ENCODE results near the gene RPS21. TPM values are rescaled to one million over a fixed set of nuclear protein-coding genes. Genes with fewer than 3 reads are reported as not detected.

Gene RPS21
- total and polyA plus RNA-seq, 9 of the 15 experiments (the other 6 are each of a cell fraction or from before 2014, with no cell fraction given), result 1,380 to 5,647 (median 3,091) TPM

DNA sequence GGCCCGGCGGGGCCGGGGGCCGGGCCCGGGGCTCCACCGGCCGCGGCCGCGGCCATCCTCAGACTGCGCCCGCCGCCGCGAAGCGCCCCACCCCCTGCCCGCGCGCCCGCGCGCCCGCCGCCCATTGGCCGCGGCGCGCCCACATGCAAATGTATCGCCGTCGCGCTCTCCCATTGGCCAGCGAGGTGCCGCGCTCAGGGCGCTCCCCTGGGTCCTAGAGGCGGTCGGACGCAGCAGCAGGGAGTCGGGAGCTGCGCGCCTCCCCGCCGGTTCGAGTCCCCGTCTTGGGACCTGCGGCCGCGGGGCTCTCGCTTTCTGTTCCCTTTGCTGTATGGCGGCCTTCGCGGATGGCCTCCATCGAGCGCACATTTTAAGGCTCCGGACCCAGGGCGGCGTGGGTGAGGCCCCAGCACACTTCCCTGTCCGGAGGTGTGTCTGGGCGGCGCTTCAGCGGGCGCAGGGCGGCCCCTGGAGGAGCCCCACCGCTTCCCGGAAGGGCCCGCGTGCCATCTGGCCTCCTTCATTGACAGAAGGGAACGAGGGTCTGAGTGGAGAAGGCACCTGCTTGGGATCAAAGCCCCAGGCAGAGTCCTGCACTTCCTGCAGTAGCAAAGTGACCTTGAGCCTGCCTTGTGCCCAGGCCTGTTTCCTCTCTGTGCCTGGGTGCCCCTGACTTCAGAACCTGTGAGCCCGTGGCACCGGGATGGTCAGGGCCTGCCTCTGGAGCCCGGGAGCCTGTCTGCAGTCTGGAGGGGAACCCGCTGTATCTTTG lies 20.5 kb downstream of the RPS21 start, which contains the start of gene CABLES2 (continued):
- TF ChIP-seq, protein P1, sequence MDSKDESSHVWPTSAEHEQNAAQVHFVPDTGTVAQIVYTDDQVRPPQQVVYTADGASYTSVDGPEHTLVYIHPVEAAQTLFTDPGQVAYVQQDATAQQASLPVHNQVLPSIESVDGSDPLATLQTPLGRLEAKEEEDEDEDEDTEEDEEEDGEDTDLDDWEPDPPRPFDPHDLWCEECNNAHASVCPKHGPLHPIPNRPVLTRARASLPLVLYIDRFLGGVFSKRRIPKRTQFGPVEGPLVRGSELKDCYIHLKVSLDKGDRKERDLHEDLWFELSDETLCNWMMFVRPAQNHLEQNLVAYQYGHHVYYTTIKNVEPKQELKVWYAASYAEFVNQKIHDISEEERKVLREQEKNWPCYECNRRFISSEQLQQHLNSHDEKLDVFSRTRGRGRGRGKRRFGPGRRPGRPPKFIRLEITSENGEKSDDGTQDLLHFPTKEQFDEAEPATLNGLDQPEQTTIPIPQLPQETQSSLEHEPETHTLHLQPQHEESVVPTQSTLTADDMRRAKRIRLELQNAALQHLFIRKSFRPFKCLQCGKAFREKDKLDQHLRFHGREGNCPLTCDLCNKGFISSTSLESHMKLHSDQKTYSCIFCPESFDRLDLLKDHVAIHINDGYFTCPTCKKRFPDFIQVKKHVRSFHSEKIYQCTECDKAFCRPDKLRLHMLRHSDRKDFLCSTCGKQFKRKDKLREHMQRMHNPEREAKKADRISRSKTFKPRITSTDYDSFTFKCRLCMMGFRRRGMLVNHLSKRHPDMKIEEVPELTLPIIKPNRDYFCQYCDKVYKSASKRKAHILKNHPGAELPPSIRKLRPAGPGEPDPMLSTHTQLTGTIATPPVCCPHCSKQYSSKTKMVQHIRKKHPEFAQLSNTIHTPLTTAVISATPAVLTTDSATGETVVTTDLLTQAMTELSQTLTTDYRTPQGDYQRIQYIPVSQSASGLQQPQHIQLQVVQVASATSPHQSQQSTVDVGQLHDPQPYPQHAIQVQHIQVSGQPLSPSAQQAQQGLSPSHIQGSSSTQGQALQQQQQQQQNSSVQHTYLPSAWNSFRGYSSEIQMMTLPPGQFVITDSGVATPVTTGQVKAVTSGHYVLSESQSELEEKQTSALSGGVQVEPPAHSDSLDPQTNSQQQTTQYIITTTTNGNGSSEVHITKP (IDR thresholded peaks at IDR 0.05; ENCODE audit: partially characterized antibody), result peak; percentile 37
- TF ChIP-seq ATF7 (IDR thresholded peaks at IDR 0.05) (peak; percentile 88), BCL6 (CRISPR knock-in tag; IDR thresholded peaks at IDR 0.05) (no peak), NR1H2 (CRISPR knock-in tag; IDR thresholded peaks at IDR 0.05) (no peak), ZNF436 (CRISPR knock-in tag; IDR thresholded peaks at IDR 0.05) (no peak), ZNF3 (CRISPR knock-in tag; IDR thresholded peaks at IDR 0.05) (no peak), ZNF551 (CRISPR knock-in tag; IDR thresholded peaks at IDR 0.05) (no peak), TFAM (CRISPR knock-in tag; conservative IDR thresholded peaks at IDR 0.05) (no peak), BACH1 (tag; IDR thresholded peaks at IDR 0.05) (no peak)
- TF ChIP-seq, protein P2, sequence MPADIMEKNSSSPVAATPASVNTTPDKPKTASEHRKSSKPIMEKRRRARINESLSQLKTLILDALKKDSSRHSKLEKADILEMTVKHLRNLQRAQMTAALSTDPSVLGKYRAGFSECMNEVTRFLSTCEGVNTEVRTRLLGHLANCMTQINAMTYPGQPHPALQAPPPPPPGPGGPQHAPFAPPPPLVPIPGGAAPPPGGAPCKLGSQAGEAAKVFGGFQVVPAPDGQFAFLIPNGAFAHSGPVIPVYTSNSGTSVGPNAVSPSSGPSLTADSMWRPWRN (IDR thresholded peaks at IDR 0.05; ENCODE audit: low read depth), result peak; percentile 23; the same call in 1 of the 2 replicates
- TF ChIP-seq, protein P3, sequence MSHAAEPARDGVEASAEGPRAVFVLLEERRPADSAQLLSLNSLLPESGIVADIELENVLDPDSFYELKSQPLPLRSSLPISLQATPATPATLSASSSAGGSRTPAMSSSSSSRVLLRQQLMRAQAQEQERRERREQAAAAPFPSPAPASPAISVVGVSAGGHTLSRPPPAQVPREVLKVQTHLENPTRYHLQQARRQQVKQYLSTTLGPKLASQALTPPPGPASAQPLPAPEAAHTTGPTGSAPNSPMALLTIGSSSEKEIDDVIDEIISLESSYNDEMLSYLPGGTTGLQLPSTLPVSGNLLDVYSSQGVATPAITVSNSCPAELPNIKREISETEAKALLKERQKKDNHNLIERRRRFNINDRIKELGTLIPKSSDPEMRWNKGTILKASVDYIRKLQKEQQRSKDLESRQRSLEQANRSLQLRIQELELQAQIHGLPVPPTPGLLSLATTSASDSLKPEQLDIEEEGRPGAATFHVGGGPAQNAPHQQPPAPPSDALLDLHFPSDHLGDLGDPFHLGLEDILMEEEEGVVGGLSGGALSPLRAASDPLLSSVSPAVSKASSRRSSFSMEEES (CRISPR knock-in tag; IDR thresholded peaks at IDR 0.05), result no peak
- TF ChIP-seq, protein P4, sequence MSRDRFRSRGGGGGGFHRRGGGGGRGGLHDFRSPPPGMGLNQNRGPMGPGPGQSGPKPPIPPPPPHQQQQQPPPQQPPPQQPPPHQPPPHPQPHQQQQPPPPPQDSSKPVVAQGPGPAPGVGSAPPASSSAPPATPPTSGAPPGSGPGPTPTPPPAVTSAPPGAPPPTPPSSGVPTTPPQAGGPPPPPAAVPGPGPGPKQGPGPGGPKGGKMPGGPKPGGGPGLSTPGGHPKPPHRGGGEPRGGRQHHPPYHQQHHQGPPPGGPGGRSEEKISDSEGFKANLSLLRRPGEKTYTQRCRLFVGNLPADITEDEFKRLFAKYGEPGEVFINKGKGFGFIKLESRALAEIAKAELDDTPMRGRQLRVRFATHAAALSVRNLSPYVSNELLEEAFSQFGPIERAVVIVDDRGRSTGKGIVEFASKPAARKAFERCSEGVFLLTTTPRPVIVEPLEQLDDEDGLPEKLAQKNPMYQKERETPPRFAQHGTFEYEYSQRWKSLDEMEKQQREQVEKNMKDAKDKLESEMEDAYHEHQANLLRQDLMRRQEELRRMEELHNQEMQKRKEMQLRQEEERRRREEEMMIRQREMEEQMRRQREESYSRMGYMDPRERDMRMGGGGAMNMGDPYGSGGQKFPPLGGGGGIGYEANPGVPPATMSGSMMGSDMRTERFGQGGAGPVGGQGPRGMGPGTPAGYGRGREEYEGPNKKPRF (IDR thresholded peaks at IDR 0.05; ENCODE audit: low read depth, low read length), result no peak
- TF ChIP-seq, protein P5, sequence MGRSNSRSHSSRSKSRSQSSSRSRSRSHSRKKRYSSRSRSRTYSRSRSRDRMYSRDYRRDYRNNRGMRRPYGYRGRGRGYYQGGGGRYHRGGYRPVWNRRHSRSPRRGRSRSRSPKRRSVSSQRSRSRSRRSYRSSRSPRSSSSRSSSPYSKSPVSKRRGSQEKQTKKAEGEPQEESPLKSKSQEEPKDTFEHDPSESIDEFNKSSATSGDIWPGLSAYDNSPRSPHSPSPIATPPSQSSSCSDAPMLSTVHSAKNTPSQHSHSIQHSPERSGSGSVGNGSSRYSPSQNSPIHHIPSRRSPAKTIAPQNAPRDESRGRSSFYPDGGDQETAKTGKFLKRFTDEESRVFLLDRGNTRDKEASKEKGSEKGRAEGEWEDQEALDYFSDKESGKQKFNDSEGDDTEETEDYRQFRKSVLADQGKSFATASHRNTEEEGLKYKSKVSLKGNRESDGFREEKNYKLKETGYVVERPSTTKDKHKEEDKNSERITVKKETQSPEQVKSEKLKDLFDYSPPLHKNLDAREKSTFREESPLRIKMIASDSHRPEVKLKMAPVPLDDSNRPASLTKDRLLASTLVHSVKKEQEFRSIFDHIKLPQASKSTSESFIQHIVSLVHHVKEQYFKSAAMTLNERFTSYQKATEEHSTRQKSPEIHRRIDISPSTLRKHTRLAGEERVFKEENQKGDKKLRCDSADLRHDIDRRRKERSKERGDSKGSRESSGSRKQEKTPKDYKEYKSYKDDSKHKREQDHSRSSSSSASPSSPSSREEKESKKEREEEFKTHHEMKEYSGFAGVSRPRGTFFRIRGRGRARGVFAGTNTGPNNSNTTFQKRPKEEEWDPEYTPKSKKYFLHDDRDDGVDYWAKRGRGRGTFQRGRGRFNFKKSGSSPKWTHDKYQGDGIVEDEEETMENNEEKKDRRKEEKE (IDR thresholded peaks at IDR 0.05; ENCODE audit: borderline replicate concordance in 1 of 2, control insufficient read depth in 1 of 2, low read depth in 2 of 2, low read length in 1 of 2), result no peak
